Parathyroid adenoma (tissue), 2 donors: ENCODE measurements around the gene DAGLA.

Experiments
- H2AFZ ChIP-seq: fragments of 300-600 bp; sonication (generic); one replicate; pipeline ENCODE4 v1.7.0; 2017; ENCODE audit warnings: antibody characterized with exemption, mild to moderate bottlenecking
- H3K27ac ChIP-seq: fragments of 300-600 bp; sonication (generic); one replicate; pipeline ENCODE4 v1.7.0; 2017
- H3K27me3 ChIP-seq: fragments of 300-600 bp; sonication (generic); one replicate; pipeline ENCODE4 v1.7.0; 2017; ENCODE audit warnings: low read length; ENCODE audit not compliant: control insufficient read depth, insufficient read depth
- H3K36me3 ChIP-seq: fragments of 300-600 bp; sonication (generic); one replicate; pipeline ENCODE4 v1.7.0; 2017; ENCODE audit warnings: low read length; ENCODE audit not compliant: control insufficient read depth, insufficient read depth
- H3K4me1 ChIP-seq: fragments of 300-600 bp; sonication (generic); one replicate; pipeline ENCODE4 v1.7.0; 2017; ENCODE audit warnings: control low read depth
- H3K4me2 ChIP-seq: fragments of 300-600 bp; sonication (generic); one replicate; pipeline ENCODE4 v1.7.0; 2017; ENCODE audit warnings: low read length
- H3K4me3 ChIP-seq: fragments of 300-600 bp; sonication (generic); one replicate; pipeline ENCODE4 v1.7.0; 2017; ENCODE audit warnings: low read depth, low read length
- H3K79me2 ChIP-seq: fragments of 300-600 bp; sonication (generic); one replicate; pipeline ENCODE4 v1.7.0; 2017; ENCODE audit warnings: control low read depth
- H3K9ac ChIP-seq: fragments of 300-600 bp; sonication (generic); one replicate; pipeline ENCODE4 v1.7.0; 2017; ENCODE audit warnings: mild to moderate bottlenecking
- H3K9me3 ChIP-seq: fragments of 300-600 bp; sonication (generic); one replicate; pipeline ENCODE4 v1.7.0; 2017; ENCODE audit warnings: low read length; ENCODE audit not compliant: control insufficient read depth
- CTCF ChIP-seq: fragments of 300-600 bp; sonication (generic); IDR thresholded peaks from one replicate; pipeline ENCODE4 v1.7.0; 2017; ENCODE audit warnings: antibody characterized with exemption, mild to moderate bottlenecking
- donor health status: primary hyperparathyroidism.

DAGLA gene

GRCh38 chr11:61744609-61745156 is 64.5 kb downstream of the DAGLA start:
- TF ChIP-seq CTCF, result no peak
- Histone ChIP-seq H3K27ac (no peak overlapping the region), H3K79me2 (no peaks in the 10 kb centered on the region), H3K4me2 (no peak overlapping the region), H2AFZ (no peak overlapping the region), H3K4me3 (no peak overlapping the region), H3K27me3 (no peaks in the 10 kb centered on the region), H3K9ac (no peak overlapping the region), H3K9me3 (no peaks in the 10 kb centered on the region), H3K4me1 (no peaks in the 10 kb centered on the region), H3K36me3 (no peaks in the 10 kb centered on the region)

- no peak overlapping the region for H3K4me3 ChIP-seq
- no peaks in the 10 kb centered on the region for H3K9me3 ChIP-seq
- no peaks in the 10 kb centered on the region for H3K4me1 ChIP-seq
- no peak overlapping the region for H2AFZ ChIP-seq
- TF ChIP-seq CTCF, result no peak
- H3K9ac ChIP-seq, result no peak overlapping the region
- H3K36me3 ChIP-seq, result no peaks in the 10 kb centered on the region
- H3K27me3 ChIP-seq, result no peaks in the 10 kb centered on the region
- no peak overlapping the region for H3K27ac ChIP-seq
- no peaks in the 10 kb centered on the region for H3K79me2 ChIP-seq
- H3K4me2 ChIP-seq, result no peak overlapping the region
These were observed 65.7 kb downstream of the DAGLA start for GRCh38 chr11:61745781-61746441.

GRCh38 chr11:61746442-61747191 is 66.4 kb downstream of the DAGLA start:
- no peak overlapping the region for H3K27ac ChIP-seq
- no peaks in the 10 kb centered on the region for H3K79me2 ChIP-seq

GRCh38 chr11:61747192-61747966 is 67.2 kb downstream of the DAGLA start:
- H3K27me3 ChIP-seq, result no peaks in the 10 kb centered on the region
- no peaks in the 10 kb centered on the region for H3K9me3 ChIP-seq
- H3K4me1 ChIP-seq, result no peaks in the 10 kb centered on the region
- H2AFZ ChIP-seq, result peak overlapping the region; percentile 46
- no peaks in the 10 kb centered on the region for H3K79me2 ChIP-seq
- H3K4me2 ChIP-seq, result no peak overlapping the region
- peak; percentile 57 for TF ChIP-seq CTCF
- no peak overlapping the region for H3K4me3 ChIP-seq
- H3K36me3 ChIP-seq, result no peaks in the 10 kb centered on the region
- no peak overlapping the region for H3K27ac ChIP-seq
- H3K9ac ChIP-seq, result no peak overlapping the region

More at GRCh38 chr11:61746442-61747191, 66.4 kb downstream of the DAGLA start:
- H3K4me2 ChIP-seq, result no peak overlapping the region
- no peaks in the 10 kb centered on the region for H3K9me3 ChIP-seq
- no peak overlapping the region for H3K4me3 ChIP-seq
- H3K27me3 ChIP-seq, result no peaks in the 10 kb centered on the region
- TF ChIP-seq CTCF, result no peak
- H3K9ac ChIP-seq, result no peak overlapping the region
- H2AFZ ChIP-seq, result no peak overlapping the region
- no peaks in the 10 kb centered on the region for H3K36me3 ChIP-seq
- H3K4me1 ChIP-seq, result no peaks in the 10 kb centered on the region
